Activated CD8-positive, alpha-beta T cell treated with anti-CD3 and anti-CD28 coated beads for 36 hours (primary cell): ENCODE data around the gene CNPY3. TPM values are rescaled to one million over a fixed set of nuclear protein-coding genes. Genes with fewer than 3 reads are reported as not detected.
A peak's percentile ranks its signal among the peaks of the same experiment; 100 is the strongest.
"Not testable (repeated sequence)": the region's sequence is repeated elsewhere in the genome, so short reads cannot be mapped to it uniquely, and the experiment has no call there.

Source experiments
- ATAC-seq: fragments of 200-7000 bp; cut with Tn5 transposase; one replicate; pipeline ENCODE4 v1.10.0; 2021; ENCODE audit warnings: mild to moderate bottlenecking, moderate library complexity
- CTCF ChIA-PET: fragments of 350-600 bp; sonication (Branson Sonifier 250); formaldehyde crosslinking; loops from one replicate; lab custom pipeline; 2021; ENCODE audit warnings: antibody characterized with exemption; lab: Charles Lee
- POLR2A ChIA-PET: fragments of 350-600 bp; sonication (Branson Sonifier 250); formaldehyde crosslinking; loops from one replicate; lab custom pipeline; 2021; ENCODE audit warnings: antibody characterized with exemption; lab: Charles Lee
- DNase-seq: peaks from one replicate; pipeline ENCODE4 v3.0.0-alpha.2; 2020
- H3K27ac Mint-ChIP-seq: one replicate; pipeline ENCODE4 v1.8.0; 2021; ENCODE audit warnings: mild to moderate bottlenecking, mixed read lengths
- H3K27me3 Mint-ChIP-seq: one replicate; pipeline ENCODE4 v1.8.0; 2021; ENCODE audit warnings: mixed read lengths
- H3K36me3 Mint-ChIP-seq: one replicate; pipeline ENCODE4 v1.8.0; 2021; ENCODE audit warnings: low read depth, mixed read lengths
- H3K4me1 Mint-ChIP-seq: one replicate; pipeline ENCODE4 v1.8.0; 2021; ENCODE audit warnings: low read depth, mixed read lengths
- H3K4me3 Mint-ChIP-seq: one replicate; pipeline ENCODE4 v1.8.0; 2021; ENCODE audit warnings: mild to moderate bottlenecking, moderate library complexity, mixed read lengths
- H3K9me3 Mint-ChIP-seq: one replicate; pipeline ENCODE4 v1.8.0; 2021; ENCODE audit warnings: mixed read lengths
- intact Hi-C: fragments of 100-400 bp; cut with micrococcal nuclease; formaldehyde crosslinking; loops from one replicate; pipeline ENCODE4 v1.10.0; 2022
- total RNA-seq, 2 experiments: library from RNA; stranded (reverse); gene quantifications; one replicate each; pipeline ENCODE4 v1.2.3, GENCODE V29; 2021
- TF ChIP-seq, protein P1 (sequence below): fragments of 200-600 bp; IDR thresholded peaks from one replicate; pipeline ENCODE4 v1.8.0; 2022; ENCODE audit warnings: antibody characterized with exemption, mild to moderate bottlenecking

Gene CNPY3
- total RNA-seq, 2 experiments from 2014 or later = 46.2 to 46.8 TPM

GRCh38 chr6:42898891-42899361 lies 30.4 kb upstream of the CNPY3 start:
- CTCF ChIA-PET = interaction anchor here (0.7 to 1.3 kb wide), 10 partner anchors 9 to 313 kb away, joined by 3 to 8 read pairs (median 3); partner anchors contain the start of gene TBCC
- Mint-ChIP-seq H3K9me3 (no peaks in the 10 kb centered on the region), H3K27me3 (no peaks in the 10 kb centered on the region), H3K27ac (no peak overlapping the region), H3K36me3 (no peaks in the 10 kb centered on the region), H3K4me3 (no peak overlapping the region), H3K4me1 (peaks cover 14% of the 10 kb centered on the region)
- POLR2A ChIA-PET = interaction anchor here (0.5 kb wide), 1 partner anchor 529 kb away, joined by 4 read pairs; no protein-coding TSS in a partner anchor
- ATAC-seq = no peak
- intact Hi-C loops = loop anchor here (5.0 kb wide), 1 partner anchor 237 kb away; no protein-coding TSS in a partner anchor
- peak; percentile 87 for DNase-seq
- TF ChIP-seq, protein P1, sequence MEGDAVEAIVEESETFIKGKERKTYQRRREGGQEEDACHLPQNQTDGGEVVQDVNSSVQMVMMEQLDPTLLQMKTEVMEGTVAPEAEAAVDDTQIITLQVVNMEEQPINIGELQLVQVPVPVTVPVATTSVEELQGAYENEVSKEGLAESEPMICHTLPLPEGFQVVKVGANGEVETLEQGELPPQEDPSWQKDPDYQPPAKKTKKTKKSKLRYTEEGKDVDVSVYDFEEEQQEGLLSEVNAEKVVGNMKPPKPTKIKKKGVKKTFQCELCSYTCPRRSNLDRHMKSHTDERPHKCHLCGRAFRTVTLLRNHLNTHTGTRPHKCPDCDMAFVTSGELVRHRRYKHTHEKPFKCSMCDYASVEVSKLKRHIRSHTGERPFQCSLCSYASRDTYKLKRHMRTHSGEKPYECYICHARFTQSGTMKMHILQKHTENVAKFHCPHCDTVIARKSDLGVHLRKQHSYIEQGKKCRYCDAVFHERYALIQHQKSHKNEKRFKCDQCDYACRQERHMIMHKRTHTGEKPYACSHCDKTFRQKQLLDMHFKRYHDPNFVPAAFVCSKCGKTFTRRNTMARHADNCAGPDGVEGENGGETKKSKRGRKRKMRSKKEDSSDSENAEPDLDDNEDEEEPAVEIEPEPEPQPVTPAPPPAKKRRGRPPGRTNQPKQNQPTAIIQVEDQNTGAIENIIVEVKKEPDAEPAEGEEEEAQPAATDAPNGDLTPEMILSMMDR = peak; percentile 95

- H3K36me3 Mint-ChIP-seq = no peaks in the 10 kb centered on the region
- H3K4me3 Mint-ChIP-seq = no peak overlapping the region
- H3K27me3 Mint-ChIP-seq = no peaks in the 10 kb centered on the region
- no peak for ATAC-seq
- no peak overlapping the region for H3K27ac Mint-ChIP-seq
- TF ChIP-seq, protein P1 = no peak
- no peak for DNase-seq
- ChIA-PET CTCF (interaction anchor here (0.6 to 3.3 kb wide), 19 partner anchors 7 to 272 kb away, joined by 3 to 38 read pairs (median 3); partner anchors contain the start of genes CNPY3, PEX6 and RPL7L1), POLR2A (interaction anchor here (1.0 kb wide), 1 partner anchor 20 kb away, joined by 3 read pairs; the partner anchor contains the start of gene RPL7L1)
- intact Hi-C loops = loop anchor here (5.0 to 10.0 kb wide), 3 partner anchors 155 to 242 kb away; partner anchors contain the start of genes CUL7, KLC4 and MRPL2
- H3K9me3 Mint-ChIP-seq = no peaks in the 10 kb centered on the region
- H3K4me1 Mint-ChIP-seq = peaks cover 14% of the 10 kb centered on the region
These were observed 29.4 kb upstream of the CNPY3 start for GRCh38 chr6:42899871-42900270.

GRCh38 chr6:42901538-42901957 lies 27.7 kb upstream of the CNPY3 start:
- H3K27me3 Mint-ChIP-seq = no peaks in the 10 kb centered on the region
- H3K9me3 Mint-ChIP-seq = no peaks in the 10 kb centered on the region
- POLR2A ChIA-PET = interaction anchor here (0.6 to 1.5 kb wide), 3 partner anchors 29 to 331 kb away, joined by 3 to 4 read pairs (median 3); no protein-coding TSS in a partner anchor
- ATAC-seq = peak; percentile 100
- intact Hi-C loops = loop anchor here (5.0 to 10.0 kb wide), 2 partner anchors 153 to 241 kb away; partner anchors contain the start of genes CUL7, KLC4 and MRPL2
- CTCF ChIA-PET = interaction anchor here (0.6 to 3.3 kb wide), 25 partner anchors 9 to 328 kb away, joined by 3 to 38 read pairs (median 4); partner anchors contain the start of genes CNPY3, DNPH1, PEX6 and PPP2R5D
- TF ChIP-seq, protein P1 = peak; percentile 86
- H3K36me3 Mint-ChIP-seq = no peaks in the 10 kb centered on the region
- H3K27ac Mint-ChIP-seq = peak overlapping the region; percentile 13
- H3K4me3 Mint-ChIP-seq = peak overlapping the region; percentile 41
- DNase-seq = peak; percentile 79
- H3K4me1 Mint-ChIP-seq = peaks cover 14% of the 10 kb centered on the region

DNA sequence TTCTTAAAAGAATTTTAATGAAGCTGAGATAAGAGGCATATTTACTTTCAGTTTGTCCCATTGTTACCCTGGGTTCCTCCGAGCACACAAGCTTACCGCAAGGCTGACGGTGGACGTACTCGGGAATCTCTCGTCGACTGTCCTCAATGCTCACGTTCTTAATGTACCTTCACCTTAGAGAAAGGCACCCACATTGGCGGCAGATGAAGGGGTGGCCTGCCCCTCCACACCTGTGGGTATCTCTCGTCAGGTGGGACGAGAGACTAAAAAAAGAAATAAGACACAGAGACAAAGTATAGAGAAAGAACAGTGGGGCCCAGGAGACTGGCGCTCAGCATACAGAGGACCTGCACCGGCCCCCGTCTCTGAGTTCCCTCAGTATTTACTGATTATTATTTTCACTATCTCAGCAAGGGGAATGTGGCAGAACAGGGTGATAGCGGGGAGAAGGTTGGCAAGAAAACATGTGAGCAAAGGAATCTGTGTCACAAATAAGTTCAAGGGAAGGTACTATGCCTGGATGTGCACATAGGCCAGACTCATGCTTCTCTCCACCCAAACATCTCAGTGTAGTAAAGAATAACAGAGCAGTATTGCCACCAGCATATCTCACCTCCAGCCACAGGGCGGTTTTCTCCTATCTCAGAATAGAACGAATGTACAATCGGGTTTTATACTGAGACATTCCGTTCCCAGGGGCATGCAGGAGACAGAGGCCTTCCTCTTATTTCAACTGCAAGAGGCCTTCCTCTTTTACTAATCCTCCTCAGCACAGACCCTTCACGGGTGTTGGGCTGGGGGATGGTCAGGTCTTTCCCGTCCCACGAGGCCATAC lies 26.6 kb upstream of the CNPY3 start:
- Mint-ChIP-seq H3K27ac (peak overlapping the region; percentile 21), H3K4me1 (peaks cover 14% of the 10 kb centered on the region), H3K4me3 (peak overlapping the region; percentile 41)
- CTCF ChIA-PET = interaction anchor here (0.7 to 3.3 kb wide), 13 partner anchors 8 to 240 kb away, joined by 3 to 38 read pairs (median 5); partner anchors contain the start of genes CNPY3, PPP2R5D and RRP36
- H3K9me3 Mint-ChIP-seq, ATAC-seq, DNase-seq, POLR2A ChIA-PET, H3K36me3 Mint-ChIP-seq, H3K27me3 Mint-ChIP-seq: not testable (repeated sequence)
- intact Hi-C loops = loop anchor here (5.0 to 10.0 kb wide), 2 partner anchors 152 to 240 kb away; partner anchors contain the start of genes CUL7, KLC4 and MRPL2

DNA sequence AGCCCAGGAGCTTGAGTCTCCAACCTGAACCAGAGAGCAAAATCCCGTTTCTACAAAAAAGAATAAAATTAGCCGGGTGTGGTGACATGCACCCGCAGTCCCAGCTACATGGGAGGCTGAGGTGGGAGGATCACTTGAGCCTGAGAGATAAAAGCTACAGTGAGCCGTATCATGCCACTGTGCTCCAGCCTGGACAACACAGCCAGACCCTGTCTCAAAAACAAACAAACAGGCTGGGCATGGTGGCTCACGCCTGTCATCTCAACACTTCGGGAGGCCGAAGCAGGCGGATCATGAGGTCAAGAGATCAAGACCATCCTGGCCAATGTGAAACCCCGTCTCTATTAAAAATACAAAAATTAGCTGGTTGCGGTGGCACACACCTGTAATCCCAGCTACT lies 24.8 kb upstream of the CNPY3 start:
- CTCF ChIA-PET = interaction anchor here (1.8 kb wide), 1 partner anchor 13 kb away, joined by 3 read pairs; no protein-coding TSS in a partner anchor
- TF ChIP-seq, protein P1 = no peak
- H3K4me3 Mint-ChIP-seq = no peak overlapping the region
- DNase-seq (no peak), ATAC-seq (no peak)
- H3K27me3 Mint-ChIP-seq = no peaks in the 10 kb centered on the region
- peaks cover 11% of the 10 kb centered on the region for H3K4me1 Mint-ChIP-seq
- no peaks in the 10 kb centered on the region for H3K36me3 Mint-ChIP-seq
- no peaks in the 10 kb centered on the region for H3K9me3 Mint-ChIP-seq
- H3K27ac Mint-ChIP-seq = no peak overlapping the region
- POLR2A ChIA-PET = interaction anchor here (0.6 kb wide), 1 partner anchor 1107 kb away, joined by 3 read pairs; no protein-coding TSS in a partner anchor
- intact Hi-C loops = loop anchor here (5.0 to 10.0 kb wide), 2 partner anchors 150 to 238 kb away; partner anchors contain the start of genes CUL7, KLC4 and MRPL2
